ENCODE measurements around the gene ARHGEF26.

GRCh38 chr3:154250291-154250690 is 129.1 kb downstream of the ARHGEF26 start:
- TF ChIP-seq ESRRA (CRISPR knock-in tag; IDR thresholded peaks at IDR 0.05; ENCODE audit: borderline replicate concordance) (no peak), CTCF (IDR thresholded peaks at IDR 0.05) (no peak), STAT6 (CRISPR knock-in tag; conservative IDR thresholded peaks at IDR 0.05; ENCODE audit: low read depth) (no peak), CREB1 (CRISPR knock-in tag; IDR thresholded peaks at IDR 0.05) (no peak), HMGA2 (CRISPR knock-in tag; IDR thresholded peaks at IDR 0.05) (no peak), USF1 (CRISPR knock-in tag; IDR thresholded peaks at IDR 0.05) (no peak), ZNF138 (CRISPR knock-in tag; conservative IDR thresholded peaks at IDR 0.05) (no peak), MAX (CRISPR knock-in tag; IDR thresholded peaks at IDR 0.05) (no peak), RORB (CRISPR knock-in tag; IDR thresholded peaks at IDR 0.05) (no peak), TCF7 (CRISPR knock-in tag; IDR thresholded peaks at IDR 0.05; ENCODE audit: low read depth) (no peak), ATF3 (CRISPR knock-in tag; conservative IDR thresholded peaks at IDR 0.05) (no peak)

All from WTC11 (cell line).